Measurements from ENCODE around the gene RFTN1.

RFTN1 gene

GRCh38 chr3:16366581-16366980 lies 146.9 kb downstream of the RFTN1 start:
- no peaks in the 10 kb centered on the region for H3K9me3 ChIP-seq (ENCODE audit: control insufficient read depth, insufficient read depth, low read length)
- no peak overlapping the region for H3K4me3 ChIP-seq (ENCODE audit: low read depth, low read length)
- no peaks in the 10 kb centered on the region for H3K36me3 ChIP-seq (ENCODE audit: control insufficient read depth, insufficient read depth, low read length)
- peaks cover 14% of the 10 kb centered on the region for H3K4me1 ChIP-seq (ENCODE audit: control insufficient read depth, insufficient read depth, low read length)
- H3K27me3 ChIP-seq (ENCODE audit: control insufficient read depth, insufficient read depth, low read length), result no peaks in the 10 kb centered on the region
- no peak overlapping the region for H3K9ac ChIP-seq (ENCODE audit: low read depth, low read length)

- Histone ChIP-seq H3K4me3 (ENCODE audit: low read depth, low read length) (no peak overlapping the region), H3K36me3 (ENCODE audit: control insufficient read depth, insufficient read depth, low read length) (no peaks in the 10 kb centered on the region), H3K9ac (ENCODE audit: low read depth, low read length) (no peak overlapping the region), H3K9me3 (ENCODE audit: control insufficient read depth, insufficient read depth, low read length) (no peaks in the 10 kb centered on the region), H3K4me1 (ENCODE audit: control insufficient read depth, insufficient read depth, low read length) (peaks cover 10% of the 10 kb centered on the region), H3K27me3 (ENCODE audit: control insufficient read depth, insufficient read depth, low read length) (no peaks in the 10 kb centered on the region)
Observed at GRCh38 chr3:16365491-16366128, 147.9 kb downstream of the RFTN1 start.

- Histone ChIP-seq H3K9ac (ENCODE audit: low read depth, low read length) (no peak overlapping the region), H3K4me1 (ENCODE audit: control insufficient read depth, insufficient read depth, low read length) (peaks cover 5% of the 10 kb centered on the region), H3K36me3 (ENCODE audit: control insufficient read depth, insufficient read depth, low read length) (no peaks in the 10 kb centered on the region), H3K9me3 (ENCODE audit: control insufficient read depth, insufficient read depth, low read length) (no peaks in the 10 kb centered on the region), H3K27me3 (ENCODE audit: control insufficient read depth, insufficient read depth, low read length) (no peaks in the 10 kb centered on the region), H3K4me3 (ENCODE audit: low read depth, low read length) (no peak overlapping the region)
Observed at GRCh38 chr3:16364963-16365362, 148.5 kb downstream of the RFTN1 start.

- H3K9me3 ChIP-seq (ENCODE audit: control insufficient read depth, insufficient read depth, low read length), result no peaks in the 10 kb centered on the region
- no peaks in the 10 kb centered on the region for H3K36me3 ChIP-seq (ENCODE audit: control insufficient read depth, insufficient read depth, low read length)
- H3K4me3 ChIP-seq (ENCODE audit: low read depth, low read length), result no peak overlapping the region
- no peaks in the 10 kb centered on the region for H3K27me3 ChIP-seq (ENCODE audit: control insufficient read depth, insufficient read depth, low read length)
- H3K9ac ChIP-seq (ENCODE audit: low read depth, low read length), result no peak overlapping the region
- peaks cover 2% of the 10 kb centered on the region for H3K4me1 ChIP-seq (ENCODE audit: control insufficient read depth, insufficient read depth, low read length)
Observed at GRCh38 chr3:16364323-16364722, 149.2 kb downstream of the RFTN1 start.

- Histone ChIP-seq H3K9ac (ENCODE audit: low read depth, low read length) (no peak overlapping the region), H3K36me3 (ENCODE audit: control insufficient read depth, insufficient read depth, low read length) (no peaks in the 10 kb centered on the region), H3K4me1 (ENCODE audit: control insufficient read depth, insufficient read depth, low read length) (peaks cover 2% of the 10 kb centered on the region), H3K9me3 (ENCODE audit: control insufficient read depth, insufficient read depth, low read length) (no peaks in the 10 kb centered on the region), H3K27me3 (ENCODE audit: control insufficient read depth, insufficient read depth, low read length) (no peaks in the 10 kb centered on the region), H3K4me3 (ENCODE audit: low read depth, low read length) (no peak overlapping the region)
Observed at GRCh38 chr3:16363636-16364035, 149.9 kb downstream of the RFTN1 start.

GRCh38 chr3:16362770-16363169 lies 150.7 kb downstream of the RFTN1 start:
- no peaks in the 10 kb centered on the region for H3K9me3 ChIP-seq (ENCODE audit: control insufficient read depth, insufficient read depth, low read length)
- no peaks in the 10 kb centered on the region for H3K27me3 ChIP-seq (ENCODE audit: control insufficient read depth, insufficient read depth, low read length)
- H3K4me3 ChIP-seq (ENCODE audit: low read depth, low read length), result no peak overlapping the region
- peaks cover 2% of the 10 kb centered on the region for H3K4me1 ChIP-seq (ENCODE audit: control insufficient read depth, insufficient read depth, low read length)
- H3K9ac ChIP-seq (ENCODE audit: low read depth, low read length), result no peak overlapping the region
- H3K36me3 ChIP-seq (ENCODE audit: control insufficient read depth, insufficient read depth, low read length), result no peaks in the 10 kb centered on the region

GRCh38 chr3:16361087-16361486 lies 152.4 kb downstream of the RFTN1 start:
- H3K9me3 ChIP-seq (ENCODE audit: control insufficient read depth, insufficient read depth, low read length), result no peaks in the 10 kb centered on the region
- H3K36me3 ChIP-seq (ENCODE audit: control insufficient read depth, insufficient read depth, low read length), result no peaks in the 10 kb centered on the region
- no peak overlapping the region for H3K4me3 ChIP-seq (ENCODE audit: low read depth, low read length)
- H3K4me1 ChIP-seq (ENCODE audit: control insufficient read depth, insufficient read depth, low read length), result peaks cover 2% of the 10 kb centered on the region
- no peak overlapping the region for H3K9ac ChIP-seq (ENCODE audit: low read depth, low read length)
- H3K27me3 ChIP-seq (ENCODE audit: control insufficient read depth, insufficient read depth, low read length), result no peaks in the 10 kb centered on the region

- no peaks in the 10 kb centered on the region for H3K27me3 ChIP-seq (ENCODE audit: control insufficient read depth, insufficient read depth, low read length)
- H3K4me1 ChIP-seq (ENCODE audit: control insufficient read depth, insufficient read depth, low read length), result peaks cover 2% of the 10 kb centered on the region
- no peak overlapping the region for H3K4me3 ChIP-seq (ENCODE audit: low read depth, low read length)
- H3K36me3 ChIP-seq (ENCODE audit: control insufficient read depth, insufficient read depth, low read length), result no peaks in the 10 kb centered on the region
- H3K9me3 ChIP-seq (ENCODE audit: control insufficient read depth, insufficient read depth, low read length), result no peaks in the 10 kb centered on the region
- H3K9ac ChIP-seq (ENCODE audit: low read depth, low read length), result no peak overlapping the region
Observed at GRCh38 chr3:16359331-16359730, 154.2 kb downstream of the RFTN1 start.

- Histone ChIP-seq H3K36me3 (ENCODE audit: control insufficient read depth, insufficient read depth, low read length) (no peaks in the 10 kb centered on the region), H3K27me3 (ENCODE audit: control insufficient read depth, insufficient read depth, low read length) (no peaks in the 10 kb centered on the region), H3K4me1 (ENCODE audit: control insufficient read depth, insufficient read depth, low read length) (peaks cover 3% of the 10 kb centered on the region), H3K9me3 (ENCODE audit: control insufficient read depth, insufficient read depth, low read length) (no peaks in the 10 kb centered on the region), H3K9ac (ENCODE audit: low read depth, low read length) (no peak overlapping the region), H3K4me3 (ENCODE audit: low read depth, low read length) (no peak overlapping the region)
Observed at GRCh38 chr3:16358336-16358735, 155.2 kb downstream of the RFTN1 start.

GRCh38 chr3:16357186-16358121 lies 156.0 kb downstream of the RFTN1 start:
- Histone ChIP-seq H3K9ac (ENCODE audit: low read depth, low read length) (no peak overlapping the region), H3K4me3 (ENCODE audit: low read depth, low read length) (no peak overlapping the region), H3K9me3 (ENCODE audit: control insufficient read depth, insufficient read depth, low read length) (no peaks in the 10 kb centered on the region), H3K4me1 (ENCODE audit: control insufficient read depth, insufficient read depth, low read length) (peaks cover 10% of the 10 kb centered on the region), H3K36me3 (ENCODE audit: control insufficient read depth, insufficient read depth, low read length) (no peaks in the 10 kb centered on the region), H3K27me3 (ENCODE audit: control insufficient read depth, insufficient read depth, low read length) (no peaks in the 10 kb centered on the region)

GRCh38 chr3:16355828-16356227 lies 157.7 kb downstream of the RFTN1 start:
- Histone ChIP-seq H3K9me3 (ENCODE audit: control insufficient read depth, insufficient read depth, low read length) (no peaks in the 10 kb centered on the region), H3K9ac (ENCODE audit: low read depth, low read length) (no peak overlapping the region), H3K4me1 (ENCODE audit: control insufficient read depth, insufficient read depth, low read length) (peaks cover 18% of the 10 kb centered on the region), H3K36me3 (ENCODE audit: control insufficient read depth, insufficient read depth, low read length) (no peaks in the 10 kb centered on the region), H3K4me3 (ENCODE audit: low read depth, low read length) (no peak overlapping the region), H3K27me3 (ENCODE audit: control insufficient read depth, insufficient read depth, low read length) (no peaks in the 10 kb centered on the region)

GRCh38 chr3:16354291-16354690 lies 159.2 kb downstream of the RFTN1 start:
- H3K4me1 ChIP-seq (ENCODE audit: control insufficient read depth, insufficient read depth, low read length), result peaks cover 16% of the 10 kb centered on the region
- peaks cover under 1% of the 10 kb centered on the region for H3K36me3 ChIP-seq (ENCODE audit: control insufficient read depth, insufficient read depth, low read length)
- no peaks in the 10 kb centered on the region for H3K9me3 ChIP-seq (ENCODE audit: control insufficient read depth, insufficient read depth, low read length)
- H3K4me3 ChIP-seq (ENCODE audit: low read depth, low read length), result no peak overlapping the region
- H3K27me3 ChIP-seq (ENCODE audit: control insufficient read depth, insufficient read depth, low read length), result no peaks in the 10 kb centered on the region
- no peak overlapping the region for H3K9ac ChIP-seq (ENCODE audit: low read depth, low read length)

All from iPS-15b (cell line).